ENCODE results near the gene CDK6.

Gene CDK6

DNA sequence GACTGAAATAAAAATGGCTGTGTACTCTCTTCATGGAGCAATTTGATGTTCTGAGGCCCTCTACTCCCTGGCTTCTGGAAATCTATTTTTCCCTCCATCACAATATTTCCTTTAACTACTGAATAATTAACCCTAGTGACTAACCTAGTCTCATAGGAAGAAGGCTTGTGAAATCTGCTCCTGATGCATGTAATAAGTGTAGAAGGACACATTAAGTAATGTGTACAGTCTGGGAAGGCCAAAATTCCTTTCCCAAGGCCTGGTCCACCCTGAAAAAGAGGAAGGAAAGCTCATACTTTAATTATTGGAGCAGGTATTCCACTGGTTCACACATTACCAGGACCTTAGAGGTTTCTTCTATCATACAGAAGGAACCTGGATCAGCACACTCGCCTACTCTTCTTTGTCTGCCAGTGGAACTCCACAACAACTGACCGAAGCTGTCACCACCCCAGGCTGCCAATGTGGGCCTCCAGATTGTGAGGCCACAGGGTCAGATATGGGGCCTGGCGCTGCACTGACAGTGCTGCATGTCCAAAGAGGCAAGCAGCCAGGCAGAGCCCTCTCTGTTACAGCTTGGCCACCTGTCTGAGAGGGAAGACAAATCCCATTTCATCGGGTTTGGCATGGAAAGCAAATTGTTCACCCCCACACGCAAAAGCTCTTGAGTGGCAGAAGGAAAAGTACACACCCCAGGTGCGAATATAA, 191.8 kb downstream of the CDK6 start:
- DNase-seq (ENCODE audit: low read depth): no peak

DNA sequence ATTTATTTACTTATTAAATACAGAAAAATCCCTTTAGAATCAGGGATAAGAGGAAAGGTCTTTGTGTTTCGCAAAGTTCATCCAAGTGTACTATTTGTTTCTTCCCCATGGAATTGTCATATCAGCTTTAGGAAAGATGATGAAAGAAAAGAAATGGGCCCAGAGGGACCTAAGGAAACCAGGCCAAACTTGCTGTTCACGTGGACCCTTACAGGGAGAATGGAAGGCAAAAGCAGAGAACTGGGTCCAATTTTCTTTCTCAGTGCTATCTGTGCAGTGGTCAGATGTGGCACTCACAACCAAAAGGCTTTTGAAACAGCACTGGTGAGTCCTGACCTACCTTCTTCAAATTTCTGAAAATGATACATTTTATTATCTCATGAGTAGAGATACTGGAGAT, 192.6 kb downstream of the CDK6 start:
- no peak for DNase-seq (ENCODE audit: low read depth)

DNA sequence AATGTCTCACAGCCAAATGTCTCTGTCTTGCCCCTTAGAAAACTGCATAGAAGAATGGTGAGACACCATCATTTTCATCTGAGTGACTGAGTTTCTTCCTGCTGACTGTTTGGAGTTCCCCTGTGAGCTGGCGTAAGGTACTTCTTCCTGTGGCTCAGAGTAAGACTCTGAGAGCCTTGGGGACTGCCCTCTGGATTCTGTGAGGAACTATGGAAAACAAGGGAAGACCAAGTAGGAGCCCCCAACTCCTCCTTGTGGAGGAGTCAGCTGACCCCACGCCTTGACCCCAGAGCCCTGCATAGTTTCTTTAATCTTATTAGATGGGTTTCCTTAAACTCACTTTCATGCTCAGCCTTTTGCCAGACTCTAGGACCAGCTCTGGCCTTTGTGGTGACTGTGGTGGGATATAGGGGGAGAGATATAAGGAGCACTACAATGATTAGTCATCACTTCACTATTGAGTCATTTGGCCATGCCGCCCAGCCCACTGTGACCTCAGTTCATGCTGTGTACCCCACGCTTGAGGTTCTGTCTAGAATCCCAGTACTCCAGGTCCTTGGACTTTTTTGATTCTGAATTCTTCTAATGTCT, 194.4 kb downstream of the CDK6 start:
- DNase-seq (ENCODE audit: low read depth): no peak

DNA sequence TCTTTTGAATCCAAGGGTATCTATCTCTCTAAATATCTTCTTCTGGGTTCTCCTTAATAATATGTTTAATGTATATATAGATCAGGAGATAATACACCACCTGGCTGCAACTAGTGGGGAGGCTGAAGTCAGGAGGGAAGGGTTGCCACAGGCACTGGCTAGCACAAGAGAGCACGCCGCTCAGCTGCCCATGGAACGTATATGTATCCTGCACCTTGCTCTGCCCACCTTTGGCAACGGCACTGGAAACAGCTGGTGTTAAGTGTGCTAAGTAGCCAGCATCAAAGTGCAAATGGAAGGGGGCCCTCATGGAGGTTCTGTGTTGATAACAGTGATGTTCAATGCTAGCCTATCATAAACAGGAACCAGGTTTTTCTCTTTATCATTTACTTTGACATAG, 196.4 kb downstream of the CDK6 start:
- DNase-seq (ENCODE audit: low read depth): no peak

DNA sequence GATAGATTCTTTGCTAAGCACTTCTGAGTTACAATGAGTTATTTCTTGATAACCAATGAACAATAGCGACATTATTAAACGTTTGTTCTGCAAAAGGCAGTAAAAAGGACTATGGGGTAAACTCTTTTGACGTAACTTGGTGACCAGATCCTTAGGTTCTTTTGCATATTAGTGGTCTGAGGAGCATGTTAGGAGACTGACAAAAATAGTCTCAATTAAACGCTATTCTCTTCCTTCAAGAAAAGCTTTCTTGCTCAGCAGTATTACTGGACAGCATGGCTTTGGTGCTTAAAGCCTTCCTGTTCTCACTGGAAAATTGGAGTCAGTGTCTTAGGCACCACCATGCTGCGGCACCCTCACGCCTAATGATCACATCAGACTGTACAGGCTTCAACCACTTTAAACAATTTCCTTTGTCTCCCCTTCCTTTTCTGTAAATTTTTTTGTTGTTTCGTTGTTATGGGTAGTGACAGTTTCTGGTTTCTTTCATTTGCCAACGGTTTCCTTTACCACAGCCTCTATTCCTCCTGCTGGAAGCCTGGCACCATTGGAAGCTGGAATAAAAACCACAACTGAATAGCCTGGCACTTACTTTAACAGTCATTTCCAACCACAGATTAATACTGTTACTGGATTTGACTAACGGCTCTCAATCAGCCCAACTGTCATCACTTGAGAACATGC, 197.0 kb downstream of the CDK6 start:
- no peak for DNase-seq (ENCODE audit: low read depth)

DNA sequence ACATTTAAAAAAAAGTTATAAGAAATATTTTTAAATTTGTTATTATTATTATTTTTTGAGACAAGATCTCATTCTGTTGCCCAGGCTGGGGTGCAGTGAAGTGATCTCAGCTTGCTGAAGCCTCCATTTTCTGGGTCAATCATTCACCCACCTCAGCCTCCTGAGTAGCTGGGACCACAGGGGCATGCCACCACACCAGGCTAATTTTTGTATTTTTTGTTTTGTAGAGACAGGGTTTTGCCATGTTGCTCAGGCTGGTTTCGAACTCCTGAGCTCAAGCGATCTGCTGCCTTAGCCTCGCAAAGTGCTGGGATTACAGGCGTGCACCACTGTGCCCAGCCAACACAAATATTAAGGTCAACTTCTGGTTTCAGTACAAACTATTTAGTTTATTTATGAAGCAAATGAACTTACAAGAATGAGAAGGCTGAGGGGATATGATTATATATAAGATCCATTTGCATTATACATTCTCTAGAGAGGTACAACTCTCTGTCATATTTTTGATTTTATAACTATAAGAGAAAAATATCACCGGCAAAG, 200.3 kb downstream of the CDK6 start:
- no peak for DNase-seq (ENCODE audit: low read depth)

DNA sequence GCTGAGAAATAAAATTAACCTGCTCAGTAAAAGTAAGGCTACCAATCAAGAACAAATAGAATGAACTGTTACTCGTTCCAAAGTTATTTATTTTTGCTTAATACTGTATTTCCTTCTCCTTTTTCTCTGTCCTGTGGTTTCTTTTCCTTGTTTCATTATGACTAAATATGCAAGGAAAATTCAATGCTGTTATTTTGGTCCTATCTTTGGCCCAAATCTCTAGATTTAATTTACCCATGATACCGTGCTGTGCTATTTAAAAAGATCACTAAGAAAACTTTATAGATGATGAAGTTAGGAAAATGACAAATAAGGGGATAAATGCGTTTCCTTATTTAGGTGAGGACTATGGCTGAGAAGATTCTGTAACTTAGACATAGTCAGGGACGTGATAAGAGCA, 200.8 kb downstream of the CDK6 start:
- no peak for DNase-seq (ENCODE audit: low read depth)

DNA sequence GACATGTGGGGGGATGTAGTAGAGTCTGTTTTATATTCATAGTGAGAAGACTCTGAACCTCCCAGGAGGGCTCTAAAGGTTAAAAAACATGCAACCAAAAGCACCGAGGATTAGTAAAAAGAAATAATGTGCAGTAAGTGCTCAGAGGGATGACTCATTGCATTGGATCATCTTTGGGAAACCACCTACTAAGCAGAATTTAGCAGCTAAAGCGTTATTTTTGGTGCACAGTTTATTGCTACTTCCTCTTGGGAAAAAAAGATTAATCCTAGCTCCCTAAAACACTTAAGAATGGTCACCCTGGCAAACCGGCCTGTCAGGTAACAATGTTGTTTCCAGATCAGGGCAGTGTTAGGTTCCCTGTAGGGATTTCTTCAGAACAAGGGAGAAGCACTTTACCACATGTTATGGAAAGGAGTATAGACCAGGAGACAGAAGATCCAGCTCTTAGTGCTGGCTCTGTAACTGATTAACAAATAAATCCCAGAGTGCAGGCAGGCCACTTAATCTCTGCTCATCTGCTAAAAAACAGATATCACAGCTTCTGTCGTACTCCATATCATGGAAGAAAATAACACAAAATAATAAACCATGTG, 201.4 kb downstream of the CDK6 start:
- DNase-seq (ENCODE audit: low read depth): no peak

DNA sequence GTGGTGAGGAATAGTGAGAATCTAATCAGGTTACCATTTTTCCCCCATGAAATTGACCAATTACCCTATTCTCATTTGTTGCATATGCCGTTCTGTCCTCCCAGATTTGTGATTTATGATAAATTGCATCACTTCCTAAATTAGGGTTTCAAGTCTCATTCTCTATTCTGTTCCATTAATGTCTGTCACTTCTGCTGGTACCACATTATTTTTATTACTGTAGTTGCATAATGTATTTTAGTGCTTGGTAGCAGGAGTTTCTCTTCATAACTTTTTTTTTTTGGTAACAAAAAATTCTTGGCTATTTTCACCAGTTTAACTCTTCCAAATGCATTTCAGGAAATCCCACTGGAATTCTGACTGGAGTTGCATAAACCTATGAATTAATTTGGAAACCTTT, 202.2 kb downstream of the CDK6 start:
- DNase-seq (ENCODE audit: low read depth): no peak

DNA sequence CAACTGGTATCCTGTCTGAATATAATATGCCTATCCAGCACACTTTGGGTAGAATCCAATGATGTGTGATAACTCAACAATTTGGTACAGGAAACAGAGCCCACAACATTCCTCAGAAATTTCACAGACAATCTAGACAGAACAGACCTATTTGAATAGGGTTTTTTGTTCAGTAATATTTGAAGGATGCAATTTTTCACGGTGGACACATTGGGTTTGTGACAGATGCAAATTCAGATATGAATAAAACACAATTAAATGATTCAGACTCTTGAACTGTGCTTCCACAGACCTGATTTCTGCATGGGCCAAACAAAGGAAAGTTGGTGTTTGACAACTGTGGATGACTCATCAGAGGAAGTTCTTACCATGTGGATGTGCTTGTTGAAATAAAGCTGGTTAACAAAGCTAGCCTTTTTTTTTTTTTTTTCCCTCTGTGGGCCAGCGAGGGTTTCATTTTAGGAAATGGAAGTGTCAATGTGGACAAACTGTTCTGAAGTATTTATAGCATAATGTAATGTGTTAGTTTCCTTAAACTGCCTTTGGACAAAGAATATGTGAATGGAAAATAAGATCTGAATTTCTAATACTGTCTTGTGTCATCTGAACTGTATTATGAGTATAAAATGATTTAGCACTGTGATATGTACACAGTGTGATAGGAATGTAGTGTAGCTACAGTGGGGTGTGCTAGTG, 203.0 kb downstream of the CDK6 start:
- DNase-seq (ENCODE audit: low read depth): no peak

DNA sequence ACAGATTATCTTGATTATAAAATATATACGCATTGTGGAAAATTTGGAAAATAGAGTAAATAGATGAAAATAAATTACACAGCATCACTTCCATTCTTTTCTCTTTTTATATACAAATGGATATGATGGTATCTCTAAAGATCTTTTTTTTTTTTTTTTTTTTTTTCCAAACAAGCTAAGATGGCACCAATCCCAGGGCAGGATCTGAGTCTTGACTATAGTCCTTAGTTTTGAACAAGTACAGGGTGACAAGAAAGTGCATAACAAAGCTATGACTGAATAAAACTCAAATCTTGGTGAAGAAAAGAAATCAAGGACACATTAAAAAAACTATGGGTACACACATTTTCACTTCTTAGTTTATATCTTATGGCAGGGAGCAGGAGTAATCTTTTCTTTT, 203.6 kb downstream of the CDK6 start:
- DNase-seq (ENCODE audit: low read depth): no peak

DNA sequence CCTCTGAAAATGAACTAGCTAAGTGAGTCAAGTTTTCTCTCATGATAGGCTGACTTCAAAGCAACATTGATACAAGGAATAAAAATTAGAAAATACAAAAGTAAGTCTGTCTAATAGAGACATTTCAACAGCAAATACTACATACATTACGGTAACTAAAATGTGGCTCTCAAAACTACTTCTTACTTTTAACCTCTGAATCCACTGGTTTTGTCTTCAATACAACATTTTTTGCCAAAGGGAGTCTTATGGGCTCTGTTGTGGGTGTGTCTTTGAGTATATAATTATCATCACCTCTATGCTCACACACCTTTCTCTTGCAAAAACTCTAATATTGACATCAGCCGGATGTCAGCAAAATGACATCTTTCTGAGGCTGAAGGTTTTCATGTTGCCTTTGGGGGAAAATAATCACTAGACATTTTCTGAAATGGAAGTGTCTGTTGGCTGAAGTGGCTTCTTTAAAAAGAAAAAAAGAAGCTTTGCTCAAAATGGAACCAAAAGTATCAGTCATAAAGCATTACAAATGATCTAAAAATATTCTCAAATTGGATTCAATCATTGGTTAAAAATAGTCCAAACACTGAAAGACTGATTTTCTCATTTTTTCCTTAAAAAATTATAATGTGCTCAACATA, 204.4 kb downstream of the CDK6 start:
- no peak for DNase-seq (ENCODE audit: low read depth)

DNA sequence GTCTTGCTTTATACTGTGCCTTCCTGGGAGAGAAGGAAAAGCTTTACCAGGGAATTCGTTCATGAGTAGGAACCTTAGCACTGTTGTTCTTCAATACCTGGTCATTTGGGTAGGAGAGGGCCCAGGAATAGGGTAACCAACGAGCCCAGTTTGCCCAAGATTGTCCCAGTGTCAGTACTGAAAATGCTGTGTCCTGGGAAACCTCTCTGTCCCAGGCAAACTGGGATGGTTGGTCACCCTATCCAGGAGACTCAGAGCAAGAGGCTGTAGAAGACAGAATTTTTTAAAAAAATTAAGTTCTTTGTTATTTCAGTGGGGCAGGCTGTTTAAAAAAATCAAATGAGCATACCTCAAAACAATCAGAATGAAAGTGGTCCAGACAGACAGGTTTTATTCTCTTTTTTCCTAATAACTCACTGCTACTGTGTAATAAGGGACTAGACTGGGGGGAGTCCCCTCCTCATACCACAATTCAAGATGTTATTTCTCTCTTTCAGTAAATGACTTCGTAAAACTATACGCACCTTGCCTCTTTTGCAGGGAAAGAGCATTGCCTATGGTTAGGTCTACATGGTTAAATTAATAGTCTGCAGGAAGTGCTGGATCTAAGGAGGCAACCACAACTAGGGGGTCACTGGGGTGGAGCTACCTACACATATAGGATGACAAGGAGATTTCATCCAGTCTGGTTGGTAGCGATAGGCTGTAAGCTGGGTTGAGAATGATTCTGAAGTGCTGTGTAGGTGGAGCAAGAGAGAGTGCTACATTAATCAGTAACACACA, 205.1 kb downstream of the CDK6 start:
- no peak for DNase-seq (ENCODE audit: low read depth)

DNA sequence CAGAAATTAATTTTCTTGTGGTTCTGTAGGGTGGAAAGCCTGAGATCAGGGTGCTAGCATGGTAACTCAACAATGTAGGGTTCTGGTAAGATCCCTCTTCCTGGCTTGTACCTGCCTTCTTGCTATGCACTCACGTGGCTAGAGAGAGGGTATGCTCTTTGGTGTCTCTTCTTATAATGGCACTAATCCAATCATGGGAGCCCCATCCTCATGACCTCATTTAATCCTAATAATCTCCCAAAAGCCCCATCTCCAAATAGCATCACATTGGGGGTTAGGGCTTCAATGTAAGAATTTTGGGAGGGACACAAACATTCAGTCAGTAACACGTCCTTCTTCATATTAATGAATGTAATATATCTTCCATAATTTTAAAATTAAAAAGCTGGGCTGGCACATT, 206.6 kb downstream of the CDK6 start:
- no peak for DNase-seq (ENCODE audit: low read depth)

DNA sequence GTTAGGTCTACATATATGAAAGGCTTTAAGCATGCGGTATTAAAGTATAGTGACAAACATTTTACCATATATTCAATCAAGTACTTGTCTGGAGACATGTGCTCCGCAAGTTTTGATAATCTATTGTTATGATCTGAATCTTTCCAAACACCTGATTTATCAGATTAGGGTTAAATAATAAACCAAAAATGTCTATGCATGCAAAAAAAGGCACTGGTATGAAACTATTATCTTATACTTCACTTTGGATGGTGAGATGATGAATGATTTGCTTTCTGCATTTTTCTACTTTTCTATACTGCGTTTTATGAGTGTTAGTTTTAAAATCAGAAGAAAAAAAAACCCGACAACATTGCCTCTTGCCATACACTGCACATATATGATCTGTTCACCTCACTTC, 208.4 kb downstream of the CDK6 start:
- no peak for DNase-seq (ENCODE audit: low read depth)

DNA sequence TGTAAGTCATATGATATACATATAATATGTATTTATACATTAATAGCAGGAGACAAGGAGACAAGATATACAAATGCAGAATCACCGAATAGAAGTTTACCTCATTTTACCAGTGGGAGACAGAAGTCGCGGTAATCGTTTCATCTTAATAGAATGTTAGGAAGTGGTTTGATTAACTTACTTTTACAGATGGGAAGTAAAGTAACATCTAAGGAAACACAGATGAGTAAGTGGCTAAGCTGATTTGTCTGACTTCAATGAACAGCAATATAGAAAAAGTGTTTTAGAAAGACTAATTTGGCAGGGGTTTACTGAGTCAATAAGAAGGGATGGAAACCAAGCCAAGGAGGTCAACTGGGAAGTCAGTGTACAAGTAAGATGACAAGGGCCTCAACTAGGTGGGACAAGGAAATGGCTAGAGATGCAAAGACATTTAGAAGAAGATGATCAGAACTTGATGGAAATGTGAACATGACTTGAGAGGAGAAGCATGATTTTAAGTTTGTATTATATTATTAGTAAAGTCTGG, 210.0 kb downstream of the CDK6 start:
- DNase-seq (ENCODE audit: low read depth): no peak

DNA sequence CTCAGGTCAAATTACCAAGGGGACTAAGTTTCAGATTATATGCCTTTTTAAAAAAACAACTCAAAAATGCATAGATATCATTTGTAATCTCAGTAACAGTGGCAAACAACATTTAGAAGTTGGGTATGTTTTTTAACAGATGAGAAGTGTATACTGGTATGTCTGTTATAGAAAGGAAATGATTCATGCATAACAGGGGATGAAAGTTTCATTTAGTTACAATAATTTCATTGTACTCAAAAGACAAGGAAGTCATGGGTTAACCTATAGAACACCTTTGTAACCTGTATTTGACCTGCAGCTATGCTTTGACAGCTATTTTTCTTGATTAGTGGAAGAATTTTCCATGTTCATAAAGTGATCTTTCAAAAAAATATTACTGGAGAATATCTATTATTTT, 210.8 kb downstream of the CDK6 start:
- DNase-seq (ENCODE audit: low read depth): no peak

DNA sequence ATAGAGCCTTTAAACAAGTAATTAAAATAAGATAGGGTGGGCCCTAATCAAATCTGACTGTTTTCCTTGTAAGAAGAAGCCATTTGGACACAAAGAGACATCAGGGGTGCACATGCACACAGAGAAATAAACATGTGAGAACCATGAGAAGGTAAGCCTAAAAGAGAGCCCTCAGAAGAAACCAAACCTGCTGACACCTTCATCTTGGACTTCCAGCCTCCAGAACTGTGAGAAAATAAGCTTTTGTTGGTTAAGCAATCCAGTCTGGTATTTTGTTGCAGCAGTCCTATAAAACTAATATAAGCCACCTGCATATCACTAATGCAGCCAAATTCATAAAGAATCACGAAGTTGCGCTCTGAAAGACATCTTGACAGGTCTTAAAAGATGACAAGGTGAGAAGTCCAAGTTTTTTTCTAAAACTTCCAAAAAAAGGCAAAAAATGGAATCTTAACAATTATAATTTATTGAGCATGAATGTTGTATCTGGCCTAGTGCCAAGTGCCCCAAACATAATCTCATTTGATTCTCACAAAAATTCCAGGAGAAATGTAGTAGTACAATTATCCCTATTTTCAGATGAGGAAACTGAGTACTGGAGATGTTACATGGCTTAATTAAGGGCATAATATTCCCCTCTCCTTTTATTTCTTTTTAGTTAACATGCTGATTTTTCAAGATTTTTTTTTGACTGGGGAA, 211.9 kb downstream of the CDK6 start:
- no peak for DNase-seq (ENCODE audit: low read depth)

DNA sequence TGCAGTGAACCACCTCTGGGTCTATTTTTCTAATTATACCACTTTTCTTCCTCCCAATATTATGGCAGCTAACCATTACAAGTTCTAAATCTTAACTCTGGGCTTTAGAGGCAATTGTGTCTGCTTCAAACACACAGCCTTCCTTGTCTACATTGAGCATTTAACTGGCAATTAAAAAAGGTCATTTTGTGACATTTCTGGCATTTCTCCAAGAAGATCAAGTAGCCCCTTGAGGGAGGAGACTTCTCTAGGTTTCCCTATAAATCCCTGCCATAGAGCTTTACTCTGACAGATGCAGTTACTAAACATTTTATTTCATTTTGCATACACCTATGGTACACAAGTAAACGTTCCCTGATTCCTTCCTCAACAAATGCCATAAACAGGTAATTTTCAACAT, 212.8 kb downstream of the CDK6 start:
- DNase-seq (ENCODE audit: low read depth): no peak

DNA sequence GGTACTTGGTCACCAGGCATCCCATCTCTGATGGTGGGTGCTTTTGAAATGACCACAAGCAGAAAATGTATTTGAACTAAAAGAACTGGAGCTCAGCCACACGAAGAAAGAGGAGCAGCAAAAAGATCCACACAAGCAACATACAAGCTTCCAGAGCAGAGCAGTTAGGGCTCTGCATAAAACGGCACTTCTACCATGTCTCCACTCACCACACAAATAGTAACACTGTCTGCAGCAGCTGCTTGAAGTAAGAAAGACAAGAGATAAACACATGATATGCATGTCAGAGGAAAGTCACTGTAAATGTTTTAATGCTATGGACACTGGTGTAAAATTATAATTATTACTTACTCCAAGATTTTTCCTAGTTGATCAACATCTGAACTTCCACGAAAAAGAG, 213.7 kb downstream of the CDK6 start:
- DNase-seq (ENCODE audit: low read depth): no peak

All from stimulated activated CD8-positive, alpha-beta memory T cell treated with anti-CD3 and anti-CD28 coated beads, Interleukin-12 subunit alpha, Interleukin-12 subunit beta, amount 100 ng/mL, for 1 hour (primary cell).